ENCODE data around the gene FKRP.
"Not testable (repeated sequence)": the region's sequence is repeated elsewhere in the genome, so short reads cannot be mapped to it uniquely, and the experiment has no call there.

Gene FKRP

DNA sequence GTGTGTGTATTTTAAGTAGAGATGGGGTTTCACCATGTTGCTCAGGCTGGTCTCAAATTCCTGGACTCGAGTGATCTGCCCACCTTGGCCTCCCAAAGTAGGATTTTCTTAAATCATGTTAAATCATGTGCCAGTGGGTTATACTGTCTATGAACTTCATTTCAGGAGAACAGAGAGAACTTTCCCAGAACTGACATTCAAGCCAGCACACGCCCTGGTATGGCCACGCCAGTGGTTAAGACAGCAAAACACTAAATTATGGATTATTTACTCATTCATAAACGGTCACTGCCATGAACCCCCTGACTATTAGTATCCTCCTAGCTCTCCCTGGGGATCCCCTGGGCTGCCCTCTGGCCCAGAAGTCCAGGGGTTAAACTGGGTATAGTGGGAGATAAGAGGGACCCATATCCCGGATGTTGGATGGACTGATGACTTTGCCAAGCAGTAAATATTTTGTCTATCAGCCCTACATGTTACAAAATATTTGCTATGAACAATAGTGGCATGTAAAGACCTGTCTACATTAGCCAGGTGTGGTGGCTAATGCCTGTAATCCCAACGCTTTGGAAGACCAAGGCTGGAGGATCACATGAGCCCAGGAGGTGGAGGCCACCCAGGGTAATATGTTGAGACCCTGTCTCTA lies 16.5 kb downstream of the FKRP start:
- Histone ChIP-seq H3K9me3 (replicated peaks; ENCODE audit: insufficient read depth, low read length) (no peaks in the 10 kb centered on the region), H3F3A (ENCODE audit: insufficient read depth, low read length) (no peaks in the 10 kb centered on the region), H3K27ac (ENCODE audit: low read length) (no peak overlapping the region), H3K9me2 (replicated peaks; ENCODE audit: insufficient read depth, low read length) (no peaks in the 10 kb centered on the region), H3K36me3 (replicated peaks; ENCODE audit: insufficient read depth, low read length) (no peaks in the 10 kb centered on the region), H2AFZ (ENCODE audit: low read length) (no peak overlapping the region), H3K79me2 (ENCODE audit: low read length) (no peaks in the 10 kb centered on the region), H3K27me3 (replicated peaks; ENCODE audit: insufficient read depth, low read length) (no peaks in the 10 kb centered on the region), H3K9ac (ENCODE audit: low read length) (no peak overlapping the region), H3K4me1 (ENCODE audit: low read length) (no peaks in the 10 kb centered on the region), H3K4me2 (ENCODE audit: low read depth, low read length) (no peak overlapping the region), H4K20me1 (ENCODE audit: insufficient read depth, low read length) (no peaks in the 10 kb centered on the region), H3K4me3 (ENCODE audit: low read length) (no peak overlapping the region)
- no peak for DNase-seq
- TF ChIP-seq, protein P1, sequence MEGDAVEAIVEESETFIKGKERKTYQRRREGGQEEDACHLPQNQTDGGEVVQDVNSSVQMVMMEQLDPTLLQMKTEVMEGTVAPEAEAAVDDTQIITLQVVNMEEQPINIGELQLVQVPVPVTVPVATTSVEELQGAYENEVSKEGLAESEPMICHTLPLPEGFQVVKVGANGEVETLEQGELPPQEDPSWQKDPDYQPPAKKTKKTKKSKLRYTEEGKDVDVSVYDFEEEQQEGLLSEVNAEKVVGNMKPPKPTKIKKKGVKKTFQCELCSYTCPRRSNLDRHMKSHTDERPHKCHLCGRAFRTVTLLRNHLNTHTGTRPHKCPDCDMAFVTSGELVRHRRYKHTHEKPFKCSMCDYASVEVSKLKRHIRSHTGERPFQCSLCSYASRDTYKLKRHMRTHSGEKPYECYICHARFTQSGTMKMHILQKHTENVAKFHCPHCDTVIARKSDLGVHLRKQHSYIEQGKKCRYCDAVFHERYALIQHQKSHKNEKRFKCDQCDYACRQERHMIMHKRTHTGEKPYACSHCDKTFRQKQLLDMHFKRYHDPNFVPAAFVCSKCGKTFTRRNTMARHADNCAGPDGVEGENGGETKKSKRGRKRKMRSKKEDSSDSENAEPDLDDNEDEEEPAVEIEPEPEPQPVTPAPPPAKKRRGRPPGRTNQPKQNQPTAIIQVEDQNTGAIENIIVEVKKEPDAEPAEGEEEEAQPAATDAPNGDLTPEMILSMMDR (IDR thresholded peaks at IDR 0.05; ENCODE audit: low read length), result no peak
- TF ChIP-seq EZH2 (optimal IDR thresholded peaks at IDR 0.05; ENCODE audit: low read depth, low read length) (no peak), EZH2phosphoT487 (IDR thresholded peaks at IDR 0.05; ENCODE audit: low read length) (no peak)

DNA sequence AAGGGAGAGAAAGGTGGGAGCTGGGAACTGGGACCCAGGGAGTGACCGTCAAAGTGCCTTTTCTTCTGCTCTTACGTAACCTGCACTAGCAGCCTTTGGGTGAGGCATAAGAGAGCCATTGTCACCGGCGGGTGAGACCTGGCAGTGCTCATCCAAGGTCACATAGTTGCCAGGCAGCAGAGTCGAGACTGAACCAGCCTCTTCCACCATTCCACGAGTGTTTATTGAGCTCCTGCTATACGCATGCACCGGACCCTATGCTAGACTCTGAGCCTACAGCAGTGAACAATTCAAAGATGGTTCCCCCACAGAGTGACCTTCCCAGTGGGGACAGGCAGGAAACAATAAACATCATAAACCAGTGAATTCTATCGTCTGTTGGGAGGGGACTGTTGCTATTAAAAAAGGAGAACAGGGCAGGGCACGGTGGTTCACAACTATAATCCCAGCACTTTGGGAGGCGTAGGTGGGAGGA lies 19.0 kb downstream of the FKRP start:
- Histone ChIP-seq H3K4me2 (ENCODE audit: low read depth, low read length) (no peak overlapping the region), H4K20me1 (ENCODE audit: insufficient read depth, low read length) (no peaks in the 10 kb centered on the region), H3K27ac (ENCODE audit: low read length) (no peak overlapping the region), H3K9me3 (replicated peaks; ENCODE audit: insufficient read depth, low read length) (no peaks in the 10 kb centered on the region), H3F3A (ENCODE audit: insufficient read depth, low read length) (no peaks in the 10 kb centered on the region), H3K79me2 (ENCODE audit: low read length) (no peaks in the 10 kb centered on the region), H3K36me3 (replicated peaks; ENCODE audit: insufficient read depth, low read length) (no peaks in the 10 kb centered on the region), H2AFZ (ENCODE audit: low read length) (no peak overlapping the region), H3K9ac (ENCODE audit: low read length) (no peak overlapping the region), H3K4me3 (ENCODE audit: low read length) (no peak overlapping the region), H3K9me2 (replicated peaks; ENCODE audit: insufficient read depth, low read length) (no peaks in the 10 kb centered on the region), H3K4me1 (ENCODE audit: low read length) (no peaks in the 10 kb centered on the region), H3K27me3 (replicated peaks; ENCODE audit: insufficient read depth, low read length) (no peaks in the 10 kb centered on the region)
- TF ChIP-seq EZH2phosphoT487 (IDR thresholded peaks at IDR 0.05; ENCODE audit: low read length) (no peak), EZH2 (optimal IDR thresholded peaks at IDR 0.05; ENCODE audit: low read depth, low read length) (no peak)
- TF ChIP-seq, protein P1 (IDR thresholded peaks at IDR 0.05; ENCODE audit: low read length), result no peak
- DNase-seq, result no peak

DNA sequence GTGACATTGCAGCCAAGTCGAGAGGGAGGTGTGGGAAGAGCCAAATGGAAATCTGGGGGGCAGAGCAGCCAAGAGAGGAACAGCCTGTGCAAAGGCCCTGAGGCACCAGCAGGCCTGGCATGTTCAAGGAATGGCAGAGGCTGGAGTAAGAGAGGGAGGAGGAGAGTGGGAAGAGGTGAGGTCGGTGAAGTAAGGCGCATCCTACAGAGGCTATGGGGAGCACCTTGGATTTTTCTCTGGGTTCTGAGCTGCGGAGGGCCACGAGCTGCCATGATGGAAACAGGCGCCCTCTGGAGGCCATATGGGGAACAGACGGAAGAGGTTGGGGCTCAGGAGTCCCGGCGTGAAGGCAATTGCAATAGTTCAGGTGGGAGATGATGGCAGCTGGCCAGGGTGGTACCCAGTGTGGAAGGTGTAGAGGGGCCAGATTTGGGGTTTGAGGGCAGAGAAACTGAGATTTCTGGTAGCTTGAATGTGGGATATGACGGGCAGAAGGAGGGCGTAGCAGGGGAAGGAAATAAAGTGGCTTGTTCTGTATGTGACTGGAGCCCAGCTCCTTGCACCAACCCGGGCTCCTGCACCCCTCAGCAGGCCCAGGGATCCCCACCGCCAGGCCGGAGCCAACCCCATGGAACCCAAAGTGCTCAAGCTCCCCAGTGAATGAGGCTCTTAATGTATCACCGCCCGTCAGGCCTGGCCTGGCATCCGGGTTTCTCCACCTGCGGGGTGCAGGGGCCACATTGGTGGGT lies 20.9 kb downstream of the FKRP start:
- DNase-seq, result peak; percentile 63
- H3K4me1 ChIP-seq (ENCODE audit: low read length), result no peaks in the 10 kb centered on the region
- no peaks in the 10 kb centered on the region for H3K36me3 ChIP-seq (replicated peaks; ENCODE audit: insufficient read depth, low read length)
- peak overlapping the region; percentile 13; the same call in 1 of the 2 replicates for H3K4me2 ChIP-seq (ENCODE audit: low read depth, low read length)
- peak overlapping the region; percentile 16; the same call in 1 of the 2 replicates for H2AFZ ChIP-seq (ENCODE audit: low read length)
- H3K9me2 ChIP-seq (replicated peaks; ENCODE audit: insufficient read depth, low read length), result no peaks in the 10 kb centered on the region
- no peaks in the 10 kb centered on the region for H4K20me1 ChIP-seq (ENCODE audit: insufficient read depth, low read length)
- TF ChIP-seq EZH2 (optimal IDR thresholded peaks at IDR 0.05; ENCODE audit: low read depth, low read length), result no peak
- TF ChIP-seq, protein P1 (IDR thresholded peaks at IDR 0.05; ENCODE audit: low read length), result peak; percentile 91
- H3K27me3 ChIP-seq (replicated peaks; ENCODE audit: insufficient read depth, low read length), result no peaks in the 10 kb centered on the region
- H3K27ac ChIP-seq (ENCODE audit: low read length), result no peak overlapping the region
- H3F3A ChIP-seq (ENCODE audit: insufficient read depth, low read length), result no peaks in the 10 kb centered on the region
- no peak overlapping the region for H3K9ac ChIP-seq (ENCODE audit: low read length)
- no peaks in the 10 kb centered on the region for H3K9me3 ChIP-seq (replicated peaks; ENCODE audit: insufficient read depth, low read length)
- no peaks in the 10 kb centered on the region for H3K79me2 ChIP-seq (ENCODE audit: low read length)
- no peak overlapping the region for H3K4me3 ChIP-seq (ENCODE audit: low read length)

DNA sequence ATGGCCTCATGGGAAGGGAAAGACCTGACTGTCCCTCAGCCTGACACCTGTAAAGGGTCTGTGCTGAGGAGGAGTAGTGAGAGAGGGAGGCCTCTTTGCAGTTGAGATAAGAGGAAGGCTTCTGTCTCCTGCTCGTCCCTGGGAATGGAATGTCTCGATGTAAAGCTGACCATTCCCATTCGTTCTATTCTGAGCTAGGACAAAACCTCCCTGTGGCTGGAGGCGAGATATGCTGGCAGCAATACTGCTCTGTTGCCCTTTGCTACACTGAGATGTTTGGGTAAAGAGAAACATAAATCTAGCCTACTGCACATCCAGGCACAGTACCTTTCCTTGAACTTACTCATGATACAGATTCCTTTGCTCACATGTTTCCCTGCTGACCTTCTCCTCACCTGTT lies 22.9 kb downstream of the FKRP start:
- not testable (repeated sequence) for H2AFZ ChIP-seq (ENCODE audit: low read length); H3K9ac ChIP-seq (ENCODE audit: low read length); H3K9me3 ChIP-seq (replicated peaks; ENCODE audit: insufficient read depth, low read length); H3K79me2 ChIP-seq (ENCODE audit: low read length); H3K4me3 ChIP-seq (ENCODE audit: low read length); H3K27me3 ChIP-seq (replicated peaks; ENCODE audit: insufficient read depth, low read length); H3K4me1 ChIP-seq (ENCODE audit: low read length); H3K4me2 ChIP-seq (ENCODE audit: low read depth, low read length); H3K9me2 ChIP-seq (replicated peaks; ENCODE audit: insufficient read depth, low read length); DNase-seq; H3K27ac ChIP-seq (ENCODE audit: low read length); H4K20me1 ChIP-seq (ENCODE audit: insufficient read depth, low read length); H3K36me3 ChIP-seq (replicated peaks; ENCODE audit: insufficient read depth, low read length); H3F3A ChIP-seq (ENCODE audit: insufficient read depth, low read length)

Data from MM.1S (cell line).